NCI-H460 (cell line): ENCODE data around the gene OR52K1. TPM values are rescaled to one million over a fixed set of nuclear protein-coding genes. Genes with fewer than 3 reads are reported as not detected.

Experiments used
- DNase-seq: peaks from one replicate; pipeline ENCODE4 v3.0.0-alpha.2; 2016; ENCODE audit warnings: low read depth; ENCODE audit errors: extremely low read depth
- polyA plus RNA-seq: library from polyadenylated mRNA; depleted of rRNA; stranded (reverse); fragments of >200 nt; gene quantifications from 2 replicates; pipeline ENCODE4 v1.2.3, GENCODE V29; 2014; cell fraction: nucleus; rRNA removed
- total RNA-seq: library from RNA; depleted of rRNA; stranded (reverse); fragments of >200 nt; shearing (Covaris generic); gene quantifications from 2 replicates; pipeline ENCODE4 v1.2.3, GENCODE V29; 2014; rRNA removed

OR52K1 gene
- total RNA-seq = not detected in 2 replicates
- polyA plus RNA-seq = not detected in 2 replicates

DNA sequence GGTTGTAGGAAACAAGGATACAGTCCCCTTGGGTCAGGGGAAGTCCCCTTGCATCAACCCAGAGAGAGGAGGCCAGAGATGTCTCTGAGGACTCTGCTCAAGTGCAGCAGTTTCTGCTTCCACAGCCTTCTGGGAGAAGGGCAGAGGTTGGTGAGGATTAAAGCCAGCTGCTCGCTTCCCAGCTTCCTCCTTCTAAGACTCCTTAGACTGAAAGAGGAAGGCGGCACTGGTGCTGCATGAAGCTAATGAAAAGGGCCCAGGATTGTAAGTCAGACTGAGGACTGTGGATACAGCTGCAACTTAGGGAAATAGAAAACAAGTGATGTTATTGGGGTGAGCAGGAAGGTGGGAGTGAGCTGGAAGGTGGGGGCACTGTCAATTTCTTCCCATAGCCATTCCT is at the start of gene OR52K1:
Gene OR52K1 (plus strand): TSS at position 202 of the 400 bp plus-strand sequence. CDS start 6,255 bp downstream, outside the sequence.
- DNase-seq = no peak

DNA sequence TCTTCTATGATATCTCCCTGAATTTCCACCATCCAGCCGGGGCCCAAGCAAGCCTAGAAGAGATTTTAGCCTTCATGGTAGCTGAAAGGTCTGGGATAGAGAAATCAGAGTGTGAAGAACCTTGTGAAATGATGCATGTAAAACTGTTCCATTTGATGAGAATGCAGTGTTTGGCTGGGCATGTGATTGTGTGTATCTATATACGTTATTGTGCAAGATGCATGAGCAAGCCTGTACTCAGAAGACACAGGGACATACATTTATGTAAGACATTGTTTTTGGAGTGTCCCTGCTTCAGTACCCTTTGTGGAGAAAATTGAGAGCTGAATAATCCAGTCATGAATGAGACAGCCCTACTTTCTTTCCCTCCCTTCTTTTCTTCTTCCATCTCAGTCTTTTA is 48.6 kb upstream of the OR52K1 start:
- no peak for DNase-seq

DNA sequence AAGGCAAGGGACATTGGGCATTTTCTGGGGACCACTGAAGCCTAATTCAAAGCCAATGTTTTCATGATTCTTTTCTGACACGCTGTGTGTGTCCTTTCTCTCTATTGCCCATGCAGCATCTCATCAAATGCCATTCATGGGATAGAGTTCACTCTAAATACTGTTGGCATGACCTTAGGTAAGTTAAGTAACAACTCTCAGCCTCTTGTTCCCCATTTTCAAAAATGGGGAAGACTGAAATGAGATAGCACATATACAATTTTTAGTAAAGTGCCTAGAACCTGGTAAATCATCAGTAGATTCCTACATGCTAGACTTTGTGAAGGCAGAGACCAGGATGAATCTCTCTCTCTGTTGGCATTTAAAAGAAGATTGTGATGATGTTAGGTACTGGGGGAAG is 46.0 kb upstream of the OR52K1 start:
- no peak for DNase-seq

DNA sequence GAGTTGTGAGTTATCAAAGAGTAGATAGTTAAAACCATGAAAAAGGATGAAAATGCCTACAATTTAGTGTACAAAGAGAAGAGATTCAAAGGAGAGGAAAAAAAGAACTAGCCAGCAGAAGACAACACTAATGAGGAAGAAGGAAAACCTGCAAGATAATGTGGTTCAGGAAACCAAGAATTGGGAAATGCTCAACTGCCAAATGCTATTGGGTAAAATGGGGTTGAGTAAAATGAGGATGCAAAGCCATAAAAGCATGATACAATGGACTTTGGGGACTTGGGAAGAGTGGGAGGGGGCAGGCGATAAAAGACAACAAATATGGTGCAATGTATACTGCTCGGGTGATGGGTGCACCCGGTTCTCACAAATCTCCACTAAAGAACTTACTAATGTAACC is 40.9 kb upstream of the OR52K1 start:
- DNase-seq = no peak

DNA sequence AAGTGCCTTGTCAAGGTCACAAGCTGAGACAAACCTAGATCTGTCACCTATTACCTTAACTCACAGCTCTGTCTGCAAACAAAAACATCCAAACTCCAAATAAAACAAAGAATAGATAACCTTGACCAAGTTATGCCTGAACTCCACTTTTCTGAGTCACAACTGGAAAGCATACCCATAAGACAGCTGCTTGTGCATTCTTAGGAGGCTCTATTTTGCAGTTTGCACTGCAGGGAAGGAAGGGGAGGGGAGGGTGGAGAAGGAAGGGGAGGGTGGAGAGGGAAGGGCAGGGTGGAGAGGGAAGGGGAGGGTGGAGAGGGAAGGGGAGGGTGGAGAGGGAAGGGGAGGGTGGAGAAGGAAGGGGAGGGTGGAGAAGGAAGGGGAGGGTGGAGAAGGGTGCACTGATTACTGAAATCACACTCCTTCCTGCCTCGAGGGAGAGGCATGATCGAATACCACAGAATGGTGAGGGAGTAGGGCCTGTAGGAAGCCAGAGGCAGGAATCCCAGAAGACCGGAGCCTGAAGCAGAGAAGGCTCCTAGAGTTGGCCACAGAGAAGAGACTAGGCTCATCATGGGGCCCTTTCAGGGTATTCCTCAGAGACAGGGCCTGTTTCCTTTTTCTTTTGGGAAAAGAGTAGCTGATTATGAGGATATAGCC is 39.1 kb upstream of the OR52K1 start:
- DNase-seq = no peak

DNA sequence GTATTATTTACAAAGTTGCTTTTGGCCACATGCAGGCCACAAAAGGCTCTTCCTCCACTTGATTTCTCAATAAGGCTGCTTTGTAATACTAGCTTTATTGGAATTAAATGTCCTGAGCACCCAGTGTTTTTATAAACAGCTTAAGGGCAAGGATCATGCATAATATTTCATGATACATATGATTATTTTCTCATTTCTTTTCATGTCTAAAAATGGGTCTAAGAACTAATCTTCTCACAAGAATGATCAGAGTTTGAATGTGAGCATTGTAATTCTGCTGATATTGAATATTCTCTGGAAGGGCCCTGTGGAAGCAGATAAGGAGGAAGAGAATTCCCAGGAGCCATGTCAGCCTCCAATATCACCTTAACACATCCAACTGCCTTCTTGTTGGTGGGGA is 33.5 kb upstream of the OR52K1 start, which contains the start of gene OR52K2:
Gene OR52K2 (plus strand): TSS at position 301 of the 400 bp plus-strand sequence. CDS start 45 bp downstream, at position 346.
- DNase-seq = no peak

DNA sequence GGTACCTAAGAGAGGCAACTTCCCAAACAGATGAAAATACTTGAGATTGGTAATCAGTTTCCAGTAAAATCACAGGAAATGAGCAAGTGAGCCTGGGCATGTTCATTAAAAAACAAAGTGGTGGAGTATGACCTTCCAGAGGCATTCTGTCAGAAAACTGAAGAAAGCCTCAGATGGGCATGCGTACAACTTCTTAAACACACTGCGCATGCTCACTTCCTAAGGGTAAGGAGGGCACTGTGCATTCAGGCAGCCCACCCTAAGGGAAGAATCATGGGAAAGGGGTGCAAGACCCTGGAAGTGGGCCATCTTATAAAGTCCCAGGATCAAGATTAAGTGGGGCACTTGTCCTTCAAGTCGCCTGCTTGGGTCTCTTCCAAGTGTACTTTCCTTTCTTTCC is 29.3 kb upstream of the OR52K1 start:
- DNase-seq = no peak

DNA sequence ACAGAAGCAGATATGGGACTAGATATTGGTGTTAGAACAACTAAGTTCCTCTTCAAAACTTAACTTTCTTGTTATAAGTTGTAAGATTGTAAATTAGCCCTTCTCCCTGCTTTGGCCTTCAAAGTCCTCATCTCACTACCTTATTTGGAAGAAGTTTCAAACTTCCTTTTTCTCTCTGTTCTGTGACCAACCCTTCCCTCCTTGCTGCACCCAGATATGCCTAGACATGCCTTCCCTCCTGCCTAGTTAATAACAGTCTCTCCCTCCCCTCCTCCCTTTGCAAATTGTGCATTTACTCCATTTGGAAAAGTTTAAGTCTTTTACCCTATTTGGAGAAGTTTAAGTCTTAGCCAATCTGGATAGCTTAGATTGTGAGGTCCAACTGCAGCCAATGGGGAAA is 28.4 kb upstream of the OR52K1 start:
- no peak for DNase-seq

DNA sequence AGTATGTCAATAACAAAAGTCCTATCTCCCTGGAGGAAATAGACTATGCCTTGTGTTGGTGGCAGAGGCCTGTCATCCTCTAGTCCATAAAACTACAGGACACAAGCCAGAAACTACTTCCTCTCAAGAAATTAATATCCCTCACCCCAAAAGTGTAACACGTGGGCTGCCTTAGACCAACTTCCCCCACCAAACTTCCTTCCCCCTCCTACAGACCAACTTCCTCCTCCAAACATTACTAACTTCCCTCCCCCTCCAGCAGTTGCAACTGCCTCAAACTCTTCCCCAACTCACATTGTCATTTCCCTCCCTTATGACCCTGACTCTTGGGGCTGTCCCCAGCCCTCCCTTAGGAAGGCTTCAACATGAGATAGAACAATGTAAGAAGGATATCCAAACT is 27.0 kb upstream of the OR52K1 start:
- no peak for DNase-seq

DNA sequence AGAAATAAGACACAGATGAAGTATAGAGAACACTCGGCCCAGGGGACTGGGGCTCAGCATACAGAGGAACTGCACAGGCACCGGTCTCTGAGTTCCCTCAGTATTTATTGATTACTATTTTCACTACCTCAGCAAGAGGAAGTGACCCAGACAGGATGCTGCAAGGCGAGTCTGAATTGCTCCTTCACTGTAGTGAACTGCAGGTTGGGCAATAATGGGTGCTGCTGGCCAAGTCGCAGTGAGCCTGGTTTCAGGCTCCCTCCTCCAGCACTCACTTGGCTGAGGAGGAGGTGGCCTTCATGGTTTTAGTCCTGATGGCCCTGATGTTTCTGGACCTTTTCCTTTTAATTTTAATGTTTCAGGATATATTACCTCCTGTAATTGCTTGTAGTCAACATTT is 22.9 kb upstream of the OR52K1 start:
- no peak for DNase-seq

DNA sequence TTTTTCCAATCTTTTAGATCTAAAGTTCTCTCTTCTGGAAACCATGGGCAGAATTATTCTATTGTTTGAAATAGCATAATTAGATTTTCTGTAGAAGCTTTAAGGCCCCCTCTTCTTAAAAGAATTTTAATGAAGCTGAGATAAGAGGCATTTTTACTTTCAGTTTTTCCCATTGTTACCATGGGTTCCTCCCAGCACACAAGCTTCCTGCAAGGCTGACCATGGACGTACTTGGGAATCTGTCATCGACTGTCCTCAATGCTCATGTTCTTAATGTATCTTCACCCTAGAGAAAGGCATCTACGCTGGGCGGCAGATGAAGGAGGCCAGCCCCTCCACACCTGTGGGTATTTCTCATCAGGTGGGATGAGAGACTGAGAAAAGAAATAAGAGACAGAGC is 22.3 kb upstream of the OR52K1 start:
- no peak for DNase-seq

DNA sequence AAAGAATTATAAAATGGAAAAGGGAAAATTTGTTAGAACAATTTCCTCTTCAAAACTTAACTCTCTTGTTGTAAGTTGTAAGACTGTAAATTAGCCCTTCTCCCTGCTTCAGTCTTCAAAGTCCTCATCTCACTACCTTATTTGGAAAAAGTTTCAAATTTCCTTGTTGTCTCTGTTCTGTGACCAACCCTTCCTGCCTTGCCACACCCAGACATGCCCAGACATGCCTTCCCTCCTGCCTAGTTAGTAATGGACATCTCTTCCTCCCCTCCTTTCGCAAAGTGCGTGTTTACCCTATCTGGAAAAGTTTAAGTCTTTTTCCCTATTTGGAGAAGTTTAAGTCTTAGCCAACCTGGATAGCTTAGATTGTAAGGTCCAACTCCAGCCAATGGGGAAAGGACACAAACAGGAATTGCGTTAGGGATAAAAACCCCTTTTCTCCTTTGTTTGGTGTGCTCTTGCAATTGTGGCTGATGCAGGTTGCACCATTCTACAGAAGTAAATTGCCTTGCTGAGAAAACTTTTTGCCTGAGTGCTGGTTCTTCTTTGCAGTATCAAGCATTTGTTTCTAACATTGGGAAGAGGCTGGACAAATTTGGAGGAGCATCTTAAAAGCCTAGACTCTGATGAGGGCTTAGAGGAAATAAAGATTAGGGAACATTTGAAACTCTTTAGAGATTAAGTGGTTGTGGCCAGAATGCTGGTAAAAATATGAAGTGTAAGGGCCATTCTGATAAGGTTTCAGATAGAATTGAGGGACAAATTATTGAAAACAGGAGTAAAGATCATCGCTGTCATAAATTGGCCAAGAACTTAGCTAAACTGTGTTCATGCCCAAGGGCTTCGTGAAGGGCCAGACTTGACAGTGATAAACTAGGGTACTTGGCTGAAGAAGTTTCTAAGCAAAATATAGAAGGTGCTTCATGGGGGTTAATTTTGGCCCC is 18.0 kb upstream of the OR52K1 start:
- peak; percentile 8 for DNase-seq

DNA sequence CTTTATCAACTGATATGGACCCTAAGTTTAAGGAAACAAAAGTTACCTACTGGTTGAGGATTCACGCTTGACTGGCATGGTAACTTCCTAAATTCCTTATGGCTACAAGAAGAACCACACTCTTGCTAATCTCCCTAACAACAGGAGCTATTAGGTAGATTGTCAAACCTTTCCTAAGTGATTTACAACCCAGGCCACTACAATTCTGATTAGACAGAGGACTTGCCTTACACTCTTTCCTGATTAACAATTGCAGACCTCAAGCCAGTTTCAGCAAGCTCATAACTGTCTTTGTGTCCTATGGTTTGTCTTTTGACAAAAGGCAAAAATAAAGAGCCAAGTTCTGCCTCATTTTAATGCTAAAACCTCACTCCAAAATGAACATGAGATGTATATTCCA is 17.0 kb upstream of the OR52K1 start:
- DNase-seq = no peak

DNA sequence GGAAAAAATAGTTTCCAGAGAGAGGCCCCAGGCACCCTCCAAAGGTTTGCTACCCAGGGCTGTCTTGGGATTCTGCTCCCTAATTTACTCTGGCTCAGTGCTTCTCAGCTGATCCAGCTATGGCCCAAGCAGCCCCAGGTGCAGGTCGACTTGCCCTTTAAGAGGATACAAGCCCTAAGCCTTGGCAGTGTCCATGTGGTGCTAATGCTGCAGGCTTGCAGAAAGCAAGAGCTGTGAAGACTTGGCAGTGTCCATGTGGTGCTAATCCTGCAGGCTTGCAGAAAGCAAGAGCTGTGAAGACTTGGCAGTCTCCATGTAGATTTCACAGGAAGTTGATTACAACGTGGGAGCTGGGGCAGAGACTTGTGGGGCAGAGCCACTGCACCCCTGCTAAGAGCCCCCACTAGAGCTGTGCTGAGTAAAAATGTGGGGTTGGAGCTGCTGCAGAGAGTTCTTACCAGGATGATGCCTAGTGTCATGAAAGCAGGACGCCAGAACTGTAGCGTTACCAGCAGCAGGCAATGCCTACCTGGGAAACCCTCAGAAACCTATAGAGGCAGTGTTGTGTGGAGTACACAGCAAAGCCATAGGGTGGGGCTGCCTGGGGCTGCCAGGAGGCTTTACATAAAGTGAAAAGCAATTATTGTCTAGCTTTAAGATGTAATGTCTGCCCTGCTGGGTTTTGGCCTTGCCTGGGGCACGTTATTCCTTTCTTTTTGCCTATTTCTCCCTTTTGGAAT is 16.1 kb upstream of the OR52K1 start:
- DNase-seq = no peak

DNA sequence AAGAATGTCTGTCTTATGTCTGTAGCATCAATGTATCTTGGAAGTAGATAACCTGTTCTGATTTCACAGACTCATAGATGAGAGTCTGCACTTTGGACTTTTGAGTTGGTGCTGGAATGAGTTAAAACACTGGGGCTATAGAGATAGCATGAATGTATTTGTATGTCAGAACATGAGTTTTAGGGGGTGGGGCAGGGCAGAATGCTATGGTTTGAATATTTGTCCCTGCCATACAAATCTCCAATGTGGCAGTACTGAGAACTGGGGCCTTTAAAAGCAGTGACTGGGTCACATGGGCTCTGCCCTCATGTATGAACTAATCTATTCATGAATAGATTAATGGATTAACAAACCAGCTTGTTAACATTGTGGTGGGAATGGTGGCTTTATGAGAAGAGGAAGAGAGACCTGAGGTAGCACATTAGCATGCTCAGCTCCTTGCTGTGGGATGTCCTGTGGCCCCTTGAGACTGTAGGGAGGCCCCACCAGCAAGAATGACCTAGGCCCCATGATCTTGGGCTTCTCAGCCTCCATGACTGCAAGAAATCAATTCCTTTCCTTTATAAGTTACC is 15.5 kb upstream of the OR52K1 start:
- no peak for DNase-seq

DNA sequence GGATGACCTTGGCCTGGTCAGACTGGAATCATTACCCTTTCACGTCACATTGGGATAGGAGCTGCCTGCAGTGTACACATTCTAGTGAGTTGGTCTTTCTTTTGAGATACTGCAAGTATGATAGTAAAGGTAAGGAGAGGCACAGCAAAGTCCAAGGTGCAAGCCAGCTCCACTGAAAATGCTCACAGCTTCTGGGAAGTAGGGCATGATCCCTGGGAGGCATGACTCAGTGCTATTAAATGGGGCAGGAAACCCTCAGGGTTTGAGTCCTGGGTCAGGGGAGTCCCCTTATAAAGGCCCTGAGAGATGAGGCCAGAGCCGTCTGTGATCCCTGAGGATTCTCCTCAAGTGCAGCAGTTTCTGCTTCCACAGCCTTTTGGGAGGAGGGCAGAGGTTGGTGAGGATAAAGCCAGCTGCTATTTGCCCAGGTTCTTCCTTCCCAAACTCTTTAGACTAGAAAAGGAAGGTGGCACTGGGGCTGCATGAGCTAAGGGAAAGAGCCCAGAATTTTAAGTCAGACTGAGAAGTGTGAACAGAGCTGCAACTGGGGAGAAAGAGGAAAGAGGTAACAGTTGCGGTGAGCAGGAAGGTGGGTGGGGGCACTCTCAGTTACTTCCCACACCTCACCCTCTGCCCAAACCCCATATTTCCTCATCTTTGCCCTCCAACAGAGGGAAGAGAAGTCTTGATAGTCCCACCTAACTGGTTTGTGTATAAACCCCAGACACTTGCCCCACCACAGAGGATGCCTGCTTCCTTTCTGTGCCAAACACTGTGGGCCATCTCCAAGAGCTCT is 14.4 kb upstream of the OR52K1 start:
- DNase-seq = no peak

DNA sequence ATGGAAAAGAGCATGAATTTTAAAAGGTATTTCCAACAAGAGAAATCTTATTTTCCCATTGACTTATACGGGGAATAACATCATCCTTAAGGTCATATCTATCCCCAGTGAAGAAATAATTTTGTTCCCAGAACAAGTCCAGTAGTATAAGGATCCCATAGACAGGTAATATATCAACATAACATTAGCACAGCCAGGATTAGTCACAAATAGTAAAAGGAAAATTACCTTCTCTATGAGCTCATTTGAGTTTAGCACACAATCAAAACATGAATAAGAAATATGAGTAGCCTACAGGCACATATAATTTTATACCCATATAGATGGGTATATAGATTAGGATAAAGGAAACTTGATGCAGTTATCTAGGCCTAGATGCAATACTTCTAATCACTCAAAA is 2.8 kb upstream of the OR52K1 start:
- DNase-seq = no peak

DNA sequence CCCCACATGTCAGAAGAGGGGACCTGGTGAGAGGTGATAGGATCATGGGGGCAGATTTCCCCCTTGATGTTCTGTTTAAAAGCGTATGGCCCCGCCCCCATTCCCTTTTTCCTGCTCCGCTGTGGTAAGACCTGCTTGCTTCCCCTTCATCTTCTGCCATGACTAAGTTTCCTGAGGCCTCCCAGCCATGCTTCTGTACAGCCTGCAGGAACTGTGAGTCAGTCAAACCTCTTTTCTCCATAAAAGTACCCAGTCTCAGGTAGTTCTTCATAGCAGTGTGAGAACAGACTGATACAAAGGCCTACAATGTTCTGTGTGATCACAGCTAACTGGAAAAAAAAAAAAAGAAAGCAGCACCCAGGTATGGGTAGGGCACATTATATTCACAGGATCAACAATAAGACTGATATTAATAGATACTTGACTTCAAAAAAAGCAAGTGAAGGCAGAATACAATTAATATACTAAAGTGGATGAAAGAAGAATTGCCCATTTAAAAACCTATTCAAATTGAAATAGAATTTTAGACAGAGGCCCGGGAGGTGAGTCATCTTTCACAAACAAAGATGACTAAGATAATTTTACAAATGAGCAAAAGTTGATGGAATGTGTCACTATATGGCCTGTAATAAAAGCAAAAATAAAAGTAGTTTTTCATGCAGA is 1.7 kb upstream of the OR52K1 start:
- DNase-seq = no peak

DNA sequence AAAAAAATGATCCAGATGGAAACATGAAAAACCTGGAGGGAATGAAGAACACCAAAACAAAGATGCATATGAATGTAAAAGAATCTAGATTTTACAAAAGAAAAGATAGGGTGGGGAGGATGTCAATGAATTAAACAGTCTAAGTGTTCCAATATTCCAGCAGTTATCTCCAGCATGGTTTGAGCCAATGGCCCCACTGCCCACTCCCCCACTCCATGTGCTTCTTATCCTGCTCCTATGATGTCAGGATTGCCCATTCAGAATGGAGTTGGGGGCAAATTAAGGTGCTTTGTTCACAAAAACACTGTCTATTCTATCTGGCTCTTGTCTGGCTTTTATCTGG is 1.2 kb upstream of the OR52K1 start:
- no peak for DNase-seq

DNA sequence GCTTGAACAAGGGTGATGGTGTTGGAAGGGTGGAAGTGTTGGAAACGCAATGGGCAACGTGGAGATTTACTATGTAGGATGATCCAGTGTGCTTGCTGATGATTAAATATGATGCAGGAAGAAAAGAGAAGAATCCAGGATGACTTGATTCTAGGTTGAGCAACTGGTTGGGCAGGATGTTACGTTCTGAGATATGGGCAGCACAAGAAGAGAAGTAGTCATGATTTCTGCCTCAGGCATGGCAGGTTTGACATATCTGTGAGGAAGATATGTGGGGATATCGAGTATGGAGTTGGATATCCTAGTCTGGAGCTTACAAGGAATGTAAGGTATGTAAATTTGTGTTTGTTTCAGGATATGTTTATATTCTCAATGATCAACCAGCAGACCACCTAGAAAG is 1.9 kb downstream of the OR52K1 start:
- DNase-seq = no peak
